ENCODE measurements around the gene LDLRAD4.

Gene LDLRAD4

GRCh38 chr18:13457327-13457726 lies 238.8 kb downstream of the LDLRAD4 start:
- no peak overlapping the region for H3K9ac ChIP-seq
- H3K4me3 ChIP-seq (ENCODE audit: low read depth, low read length), result no peak overlapping the region
- H3K27me3 ChIP-seq (ENCODE audit: control insufficient read depth, insufficient read depth, low read length), result no peaks in the 10 kb centered on the region
- H3K27ac ChIP-seq, result no peak overlapping the region
- TF ChIP-seq CTCF (IDR thresholded peaks at IDR 0.05), result no peak
- H2AFZ ChIP-seq, result no peak overlapping the region
- no peak overlapping the region for H3K4me2 ChIP-seq (ENCODE audit: low read length)
- H3K9me3 ChIP-seq (ENCODE audit: control insufficient read depth, low read length), result no peaks in the 10 kb centered on the region
- H3K79me2 ChIP-seq, result peaks cover 4% of the 10 kb centered on the region
- H3K36me3 ChIP-seq (ENCODE audit: control insufficient read depth, insufficient read depth, low read length), result no peaks in the 10 kb centered on the region
- no peaks in the 10 kb centered on the region for H3K4me1 ChIP-seq

GRCh38 chr18:13460946-13461345 lies 242.4 kb downstream of the LDLRAD4 start:
- no peak overlapping the region for H3K4me2 ChIP-seq (ENCODE audit: low read length)
- H3K27me3 ChIP-seq (ENCODE audit: control insufficient read depth, insufficient read depth, low read length), result no peaks in the 10 kb centered on the region
- H3K36me3 ChIP-seq (ENCODE audit: control insufficient read depth, insufficient read depth, low read length), result no peaks in the 10 kb centered on the region
- TF ChIP-seq CTCF (IDR thresholded peaks at IDR 0.05), result no peak
- H3K4me3 ChIP-seq (ENCODE audit: low read depth, low read length), result no peak overlapping the region
- no peaks in the 10 kb centered on the region for H3K4me1 ChIP-seq
- H3K27ac ChIP-seq, result no peak overlapping the region
- peaks cover 4% of the 10 kb centered on the region for H3K79me2 ChIP-seq
- H3K9me3 ChIP-seq (ENCODE audit: control insufficient read depth, low read length), result no peaks in the 10 kb centered on the region
- no peak overlapping the region for H3K9ac ChIP-seq
- H2AFZ ChIP-seq, result no peak overlapping the region

- Histone ChIP-seq H3K4me3 (ENCODE audit: low read depth, low read length) (no peak overlapping the region), H3K27ac (no peak overlapping the region), H3K36me3 (ENCODE audit: control insufficient read depth, insufficient read depth, low read length) (no peaks in the 10 kb centered on the region), H3K4me2 (ENCODE audit: low read length) (no peak overlapping the region), H3K4me1 (no peaks in the 10 kb centered on the region), H3K9me3 (ENCODE audit: control insufficient read depth, low read length) (no peaks in the 10 kb centered on the region), H3K9ac (no peak overlapping the region), H2AFZ (no peak overlapping the region), H3K79me2 (peaks cover 4% of the 10 kb centered on the region), H3K27me3 (ENCODE audit: control insufficient read depth, insufficient read depth, low read length) (no peaks in the 10 kb centered on the region)
- TF ChIP-seq CTCF (IDR thresholded peaks at IDR 0.05), result no peak
Observed at GRCh38 chr18:13461469-13461868, 242.9 kb downstream of the LDLRAD4 start.

GRCh38 chr18:13461936-13462335 lies 243.4 kb downstream of the LDLRAD4 start:
- TF ChIP-seq CTCF (IDR thresholded peaks at IDR 0.05), result no peak
- no peaks in the 10 kb centered on the region for H3K27me3 ChIP-seq (ENCODE audit: control insufficient read depth, insufficient read depth, low read length)
- peaks cover 4% of the 10 kb centered on the region for H3K79me2 ChIP-seq
- no peak overlapping the region for H3K27ac ChIP-seq
- no peaks in the 10 kb centered on the region for H3K36me3 ChIP-seq (ENCODE audit: control insufficient read depth, insufficient read depth, low read length)
- no peaks in the 10 kb centered on the region for H3K4me1 ChIP-seq
- no peaks in the 10 kb centered on the region for H3K9me3 ChIP-seq (ENCODE audit: control insufficient read depth, low read length)
- no peak overlapping the region for H3K9ac ChIP-seq
- H3K4me2 ChIP-seq (ENCODE audit: low read length), result no peak overlapping the region
- H2AFZ ChIP-seq, result no peak overlapping the region
- H3K4me3 ChIP-seq (ENCODE audit: low read depth, low read length), result no peak overlapping the region

- Histone ChIP-seq H3K9ac (no peak overlapping the region), H2AFZ (no peak overlapping the region), H3K27ac (no peak overlapping the region), H3K4me2 (ENCODE audit: low read length) (no peak overlapping the region), H3K27me3 (ENCODE audit: control insufficient read depth, insufficient read depth, low read length) (no peaks in the 10 kb centered on the region), H3K9me3 (ENCODE audit: control insufficient read depth, low read length) (no peaks in the 10 kb centered on the region), H3K79me2 (peaks cover 4% of the 10 kb centered on the region), H3K36me3 (ENCODE audit: control insufficient read depth, insufficient read depth, low read length) (no peaks in the 10 kb centered on the region), H3K4me3 (ENCODE audit: low read depth, low read length) (no peak overlapping the region), H3K4me1 (no peaks in the 10 kb centered on the region)
- no peak for TF ChIP-seq CTCF (IDR thresholded peaks at IDR 0.05)
Observed at GRCh38 chr18:13462686-13463085, 244.1 kb downstream of the LDLRAD4 start.
